ENCODE results near the gene ZFP90. TPM values are rescaled to one million over a fixed set of nuclear protein-coding genes. Genes with fewer than 3 reads are reported as not detected.

The ZFP90 gene
- total RNA-seq, 1 donor from 2014 or later: 34.8 TPM

- no peak overlapping the region for H3K27ac Mint-ChIP-seq (ENCODE audit: unreplicated experiment)
- no peaks in the 10 kb centered on the region for H3K9me3 Mint-ChIP-seq (ENCODE audit: unreplicated experiment)
- TF ChIP-seq CTCF (IDR thresholded peaks at IDR 0.05): no peak
- no peak overlapping the region for H3K4me3 Mint-ChIP-seq (ENCODE audit: unreplicated experiment)
- no peaks in the 10 kb centered on the region for H3K27me3 Mint-ChIP-seq (ENCODE audit: unreplicated experiment)
- no peak for DNase-seq (ENCODE audit: extremely low spot score, unreplicated experiment)
- H3K4me1 Mint-ChIP-seq (ENCODE audit: unreplicated experiment): no peaks in the 10 kb centered on the region
- H3K36me3 Mint-ChIP-seq (ENCODE audit: unreplicated experiment): no peaks in the 10 kb centered on the region
These were observed 68.4 kb downstream of the ZFP90 start for GRCh38 chr16:68607443-68607842.

GRCh38 chr16:68608330-68608729, 69.2 kb downstream of the ZFP90 start:
- no peak overlapping the region for H3K4me3 Mint-ChIP-seq (ENCODE audit: unreplicated experiment)
- H3K4me1 Mint-ChIP-seq (ENCODE audit: unreplicated experiment): no peaks in the 10 kb centered on the region
- H3K9me3 Mint-ChIP-seq (ENCODE audit: unreplicated experiment): no peaks in the 10 kb centered on the region
- H3K27me3 Mint-ChIP-seq (ENCODE audit: unreplicated experiment): no peaks in the 10 kb centered on the region
- no peak for TF ChIP-seq CTCF (IDR thresholded peaks at IDR 0.05)
- no peaks in the 10 kb centered on the region for H3K36me3 Mint-ChIP-seq (ENCODE audit: unreplicated experiment)
- H3K27ac Mint-ChIP-seq (ENCODE audit: unreplicated experiment): no peak overlapping the region
- no peak for DNase-seq (ENCODE audit: extremely low spot score, unreplicated experiment)

GRCh38 chr16:68612996-68613395, 73.9 kb downstream of the ZFP90 start:
- Mint-ChIP-seq H3K27ac (ENCODE audit: unreplicated experiment) (no peak overlapping the region), H3K36me3 (ENCODE audit: unreplicated experiment) (no peaks in the 10 kb centered on the region), H3K4me1 (ENCODE audit: unreplicated experiment) (no peaks in the 10 kb centered on the region), H3K27me3 (ENCODE audit: unreplicated experiment) (peaks cover 8% of the 10 kb centered on the region), H3K4me3 (ENCODE audit: unreplicated experiment) (no peak overlapping the region), H3K9me3 (ENCODE audit: unreplicated experiment) (no peaks in the 10 kb centered on the region)
- no peak for TF ChIP-seq CTCF (IDR thresholded peaks at IDR 0.05)
- no peak for DNase-seq (ENCODE audit: extremely low spot score, unreplicated experiment)

- TF ChIP-seq CTCF (IDR thresholded peaks at IDR 0.05): no peak
- Mint-ChIP-seq H3K9me3 (ENCODE audit: unreplicated experiment) (no peaks in the 10 kb centered on the region), H3K27ac (ENCODE audit: unreplicated experiment) (no peak overlapping the region), H3K27me3 (ENCODE audit: unreplicated experiment) (peaks cover 8% of the 10 kb centered on the region), H3K36me3 (ENCODE audit: unreplicated experiment) (no peaks in the 10 kb centered on the region), H3K4me1 (ENCODE audit: unreplicated experiment) (no peaks in the 10 kb centered on the region), H3K4me3 (ENCODE audit: unreplicated experiment) (no peak overlapping the region)
- DNase-seq (ENCODE audit: extremely low spot score, unreplicated experiment): no peak
These were observed 78.6 kb downstream of the ZFP90 start for GRCh38 chr16:68617734-68618133.

Other genes starting within 250 kb of the ZFP90 start
- 14.2 and 18.4 TPM in 2 replicates for gene SLC7A6OS, start 228.3 kb upstream of the ZFP90 start, total RNA-seq
- gene PRMT7, start 228.3 kb upstream of the ZFP90 start, total RNA-seq: 38.4 and 43.5 TPM in 2 replicates
- gene SMPD3, start 90.8 kb upstream of the ZFP90 start, total RNA-seq: not detected in 2 replicates
- 2.5 and 3.6 TPM in 2 replicates for gene CDH3, start 106.0 kb downstream of the ZFP90 start, total RNA-seq
- gene CDH1, start 198.0 kb downstream of the ZFP90 start, total RNA-seq: 0.21 TPM in 1 of 2 replicates, not detected in the other